KG1 (cell line): ENCODE data around the gene MCAT.
"Not testable (repeated sequence)": the region's sequence is repeated elsewhere in the genome, so short reads cannot be mapped to it uniquely, and the experiment has no call there.

Experiments used
- DNase-seq: peaks from one replicate; lab custom pipeline; 2025; lab: John Stamatoyannopoulos, UW

Gene MCAT

GRCh38 chr22:43126501-43127165 lies 16.6 kb downstream of the MCAT start:
- DNase-seq: no peak

GRCh38 chr22:43118953-43119458 lies 24.2 kb downstream of the MCAT start:
- no peak for DNase-seq

GRCh38 chr22:43118024-43118849 lies 25.0 kb downstream of the MCAT start:
- DNase-seq: no peak

- no peak for DNase-seq
Observed at GRCh38 chr22:43116932-43117331, 26.3 kb downstream of the MCAT start.

- no peak for DNase-seq
Observed at GRCh38 chr22:43114958-43115357, 28.2 kb downstream of the MCAT start.

GRCh38 chr22:43113526-43114251 lies 29.5 kb downstream of the MCAT start:
- no peak for DNase-seq

- no peak for DNase-seq
Observed at GRCh38 chr22:43110927-43111623, 32.1 kb downstream of the MCAT start.

- no peak for DNase-seq
Observed at GRCh38 chr22:43110444-43110926, 32.7 kb downstream of the MCAT start, which contains the start of gene BIK. BIK (plus strand) TSS chr22:43110750; CDS start chr22:43124023, 13,273 bp downstream.

- no peak for DNase-seq
Observed at GRCh38 chr22:43109921-43110443, 33.2 kb downstream of the MCAT start.

GRCh38 chr22:43109511-43109910 lies 33.7 kb downstream of the MCAT start:
- DNase-seq: no peak

- DNase-seq: no peak
Observed at GRCh38 chr22:43106302-43106701, 36.9 kb downstream of the MCAT start.

- not testable (repeated sequence) for DNase-seq
Observed at GRCh38 chr22:43104950-43105349, 38.2 kb downstream of the MCAT start.

- not testable (repeated sequence) for DNase-seq
Observed at GRCh38 chr22:43104056-43104625, 39.1 kb downstream of the MCAT start.

- no peak for DNase-seq
Observed at GRCh38 chr22:43101306-43101705, 41.9 kb downstream of the MCAT start.

GRCh38 chr22:43100225-43100624 lies 43.0 kb downstream of the MCAT start:
- no peak for DNase-seq

GRCh38 chr22:43099095-43099494 lies 44.1 kb downstream of the MCAT start:
- no peak for DNase-seq

GRCh38 chr22:43098356-43098755 lies 44.8 kb downstream of the MCAT start:
- no peak for DNase-seq

GRCh38 chr22:43096420-43096819 lies 46.8 kb downstream of the MCAT start:
- DNase-seq: no peak

- DNase-seq: no peak
Observed at GRCh38 chr22:43094551-43094950, 48.6 kb downstream of the MCAT start.

GRCh38 chr22:43094085-43094484 lies 49.1 kb downstream of the MCAT start:
- DNase-seq: no peak

GRCh38 chr22:43092085-43092484 lies 51.1 kb downstream of the MCAT start:
- DNase-seq: peak; percentile 23
